Neural progenitor cell (in vitro differentiated cells): ENCODE results near the gene CWF19L1.

ENCODE experiments used
- CTCF ChIP-seq: fragments of 200-600 bp; sonication (generic); IDR thresholded peaks from 2 replicates; pipeline ENCODE4 v1.5.1; 2017; ENCODE audit warnings: antibody characterized with exemption, mild to moderate bottlenecking
- EZH2 ChIP-seq: fragments of 200-600 bp; sonication (generic); IDR thresholded peaks from 2 replicates; pipeline ENCODE4 v1.6.1; 2017; ENCODE audit warnings: antibody characterized with exemption, mild to moderate bottlenecking, moderate library complexity

- TF ChIP-seq CTCF (no peak), EZH2 (no peak)
Observed at GRCh38 chr10:100204370-100204769, 63.1 kb downstream of the CWF19L1 start.
